ENCODE measurements around the gene GCAT.

GCAT gene

DNA sequence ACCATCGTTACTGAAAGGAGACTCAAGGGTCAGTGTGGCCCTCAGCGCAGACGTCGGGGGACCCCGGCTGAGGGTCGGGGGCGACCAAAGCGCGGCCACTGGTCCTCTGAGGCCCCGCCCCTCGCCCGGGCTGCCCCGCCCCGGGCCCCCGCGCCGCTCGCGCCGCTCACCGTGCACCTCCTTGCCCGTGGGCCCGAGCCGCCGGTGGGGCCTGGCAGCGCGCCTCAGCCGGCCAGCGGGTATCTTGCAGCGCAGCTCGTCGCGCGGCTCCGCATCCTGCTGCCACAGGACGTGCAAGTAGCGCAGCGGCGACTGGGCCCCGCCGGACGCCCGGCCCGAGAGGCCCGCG lies 36.0 kb downstream of the GCAT start:
- DNase-seq (ENCODE audit: low read depth): no peak

DNA sequence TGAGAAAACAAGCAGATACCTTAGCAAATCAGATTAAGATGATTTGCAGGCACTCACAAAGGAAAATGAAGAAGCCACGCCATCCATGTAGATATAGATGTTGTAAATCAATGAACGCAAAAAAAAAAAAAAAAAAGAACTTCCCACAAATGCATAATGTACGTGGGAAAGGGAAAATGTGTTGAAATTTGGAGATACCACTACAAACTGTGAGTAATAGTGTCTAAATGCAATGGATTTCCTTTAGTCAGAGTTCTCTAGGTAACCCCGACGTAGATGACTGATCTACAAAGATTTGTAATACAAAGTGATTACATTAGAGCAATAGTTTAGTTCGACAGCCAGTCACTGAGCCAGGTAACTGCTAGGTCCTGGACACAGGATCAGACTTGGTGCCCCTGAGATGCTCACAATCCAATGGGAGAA lies 37.2 kb downstream of the GCAT start:
- DNase-seq (ENCODE audit: low read depth): no peak

DNA sequence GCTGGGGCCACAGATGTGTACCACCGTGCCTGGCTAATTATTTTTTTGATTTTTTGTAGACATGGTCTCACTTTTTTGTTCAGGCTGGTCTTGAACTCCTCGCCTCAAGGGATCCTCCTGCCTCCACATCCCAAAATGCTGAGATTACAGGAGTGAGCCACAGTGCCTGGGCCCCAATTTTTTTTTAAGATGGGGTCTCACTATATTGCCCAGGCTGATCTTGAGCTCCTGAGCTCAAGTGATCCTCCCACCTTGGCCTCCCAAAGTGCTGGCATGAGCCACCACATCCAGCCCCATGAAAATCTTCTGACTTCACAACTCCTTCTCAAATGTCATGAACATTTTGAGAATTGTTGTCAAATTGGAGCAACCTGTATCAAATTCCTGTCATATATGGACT lies 38.7 kb downstream of the GCAT start:
- DNase-seq (ENCODE audit: low read depth): no peak

DNA sequence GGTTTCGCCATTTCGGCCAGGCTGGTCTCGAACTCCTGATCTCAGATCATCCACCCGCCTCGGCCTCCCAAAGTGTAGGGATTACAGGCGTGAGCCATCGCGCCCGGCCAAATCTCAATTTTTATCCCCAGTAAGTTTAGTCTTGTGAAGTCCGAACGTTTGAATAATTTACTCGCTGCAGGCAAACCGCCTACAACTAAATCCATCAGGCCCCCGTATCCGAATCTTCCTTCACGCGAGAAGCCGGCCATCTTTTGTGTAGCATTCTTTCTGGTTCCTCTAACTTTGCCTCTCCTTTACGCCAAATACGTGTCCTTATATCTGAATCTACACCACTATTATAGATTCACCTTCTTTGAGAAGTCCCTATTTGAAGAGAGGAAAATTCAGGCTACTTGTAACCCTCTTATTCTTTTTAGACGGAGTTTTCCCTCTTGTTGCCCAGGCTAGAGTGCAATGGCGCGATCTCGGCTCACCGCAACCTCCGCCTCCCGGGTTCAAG lies 40.9 kb downstream of the GCAT start:
- DNase-seq (ENCODE audit: low read depth): no peak

DNA sequence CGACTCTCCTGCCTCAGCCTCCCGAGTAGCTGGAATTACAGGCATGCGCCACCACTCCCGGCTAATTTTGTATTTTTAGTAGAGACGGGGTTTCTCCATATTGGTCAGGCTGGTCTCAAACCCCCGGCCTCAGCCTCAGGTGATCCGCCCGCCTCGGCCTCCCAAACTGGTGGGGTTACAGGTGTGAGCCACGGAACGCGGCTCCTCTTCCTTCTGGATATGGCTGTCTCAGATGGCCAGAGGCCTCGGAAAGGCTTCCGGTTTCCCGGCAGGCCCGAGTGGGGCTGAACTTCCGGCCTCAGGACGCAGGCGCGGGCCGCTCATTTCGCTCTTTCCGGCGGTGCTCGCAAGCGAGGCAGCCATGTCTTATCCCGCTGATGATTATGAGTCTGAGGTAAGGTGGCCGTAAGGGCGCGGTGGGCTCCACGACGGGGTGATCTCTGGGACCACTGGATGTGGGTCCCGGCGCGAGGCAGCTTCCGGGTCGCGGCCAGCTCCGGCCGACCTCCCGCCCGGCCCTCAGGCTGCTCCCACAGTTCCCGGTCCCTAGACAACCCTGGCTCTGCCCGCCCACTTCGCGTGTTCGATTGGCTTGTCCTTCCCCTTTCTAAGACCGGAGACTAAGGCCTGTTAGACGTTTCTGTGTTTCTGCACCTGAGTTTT lies 41.5 kb downstream of the GCAT start, which contains the start of gene EIF3L:
TSS of gene EIF3L (plus strand) at position 331 of the 663 bp plus-strand sequence. CDS start at position 362, 31 bp downstream.
- peak; percentile 62 for DNase-seq (ENCODE audit: low read depth)

DNA sequence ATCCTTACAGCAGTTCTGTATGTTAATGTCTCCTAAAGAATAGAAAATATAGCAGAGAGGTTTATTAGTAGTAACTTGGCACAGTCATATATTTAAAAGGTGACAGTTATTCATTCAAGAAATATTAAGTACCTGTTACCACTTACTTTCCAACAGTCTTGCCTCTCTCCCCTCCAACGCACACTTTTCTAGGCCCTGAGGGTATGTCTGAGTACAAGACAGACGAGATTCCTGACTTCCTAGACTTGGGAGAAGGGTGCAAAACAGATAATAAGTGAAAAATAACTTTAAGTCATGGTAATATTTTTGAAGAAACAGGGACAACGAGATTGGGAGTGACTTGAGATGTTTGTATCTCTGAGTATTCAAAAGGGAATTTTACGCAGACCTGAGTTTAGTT lies 43.1 kb downstream of the GCAT start:
- DNase-seq (ENCODE audit: low read depth): no peak

DNA sequence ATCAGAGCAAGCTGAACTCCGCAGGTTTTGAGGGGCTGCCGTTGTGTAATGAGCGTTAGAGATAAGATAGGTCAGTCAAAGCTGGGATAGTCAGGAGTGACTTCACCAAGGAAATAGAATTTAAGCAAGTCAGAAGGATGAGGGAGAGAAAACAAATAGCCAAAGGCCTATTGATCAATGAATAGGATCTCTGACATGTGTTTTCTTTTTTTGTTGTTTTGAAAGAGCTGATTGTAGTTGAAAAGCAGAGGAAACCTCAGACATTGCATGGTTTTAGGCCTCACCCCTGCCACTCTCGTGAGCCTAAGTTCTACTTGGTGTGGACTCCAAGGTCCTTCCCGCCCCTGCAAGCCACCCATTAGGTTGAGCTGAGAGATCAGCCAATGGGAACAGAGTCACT lies 44.7 kb downstream of the GCAT start:
- DNase-seq (ENCODE audit: low read depth): no peak

DNA sequence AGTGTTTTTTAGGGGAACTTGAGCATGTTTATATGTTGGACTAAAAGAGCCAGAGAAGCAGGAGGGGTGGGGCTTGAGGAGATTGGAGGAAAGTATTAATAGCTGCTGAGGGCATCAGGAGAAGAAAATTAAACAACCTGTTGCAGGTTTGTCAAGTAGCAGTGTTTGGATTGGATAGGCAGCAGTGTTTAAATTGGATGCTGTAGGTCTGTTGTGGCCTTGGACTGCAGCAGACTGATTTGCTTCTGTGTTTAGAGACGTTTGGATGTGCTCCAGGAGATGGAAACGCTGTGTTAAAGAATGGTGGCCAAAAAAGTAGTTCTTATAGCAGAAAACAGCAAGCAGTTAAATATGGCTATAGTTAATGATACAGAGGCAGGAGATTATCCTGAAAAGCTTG lies 47.2 kb downstream of the GCAT start:
- DNase-seq (ENCODE audit: low read depth): no peak

DNA sequence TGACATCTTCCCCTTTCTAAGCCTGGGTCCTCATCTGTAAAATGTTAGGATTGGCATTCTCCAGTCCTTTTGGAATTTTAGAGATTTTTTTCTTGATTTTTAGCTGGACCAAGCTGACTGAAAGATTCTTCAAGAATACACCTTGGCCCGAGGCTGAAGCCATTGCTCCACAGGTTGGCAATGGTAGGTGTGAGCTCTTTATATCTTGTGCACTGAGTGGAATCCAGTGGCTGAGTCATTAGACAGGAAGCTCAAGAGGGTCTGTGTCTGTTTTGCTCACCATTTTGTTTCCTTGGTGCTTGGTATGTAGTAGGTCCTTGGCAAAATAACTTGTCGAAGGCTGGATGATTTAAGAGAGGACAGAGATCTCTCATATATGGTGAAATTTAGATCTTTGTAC lies 47.7 kb downstream of the GCAT start:
- no peak for DNase-seq (ENCODE audit: low read depth)

DNA sequence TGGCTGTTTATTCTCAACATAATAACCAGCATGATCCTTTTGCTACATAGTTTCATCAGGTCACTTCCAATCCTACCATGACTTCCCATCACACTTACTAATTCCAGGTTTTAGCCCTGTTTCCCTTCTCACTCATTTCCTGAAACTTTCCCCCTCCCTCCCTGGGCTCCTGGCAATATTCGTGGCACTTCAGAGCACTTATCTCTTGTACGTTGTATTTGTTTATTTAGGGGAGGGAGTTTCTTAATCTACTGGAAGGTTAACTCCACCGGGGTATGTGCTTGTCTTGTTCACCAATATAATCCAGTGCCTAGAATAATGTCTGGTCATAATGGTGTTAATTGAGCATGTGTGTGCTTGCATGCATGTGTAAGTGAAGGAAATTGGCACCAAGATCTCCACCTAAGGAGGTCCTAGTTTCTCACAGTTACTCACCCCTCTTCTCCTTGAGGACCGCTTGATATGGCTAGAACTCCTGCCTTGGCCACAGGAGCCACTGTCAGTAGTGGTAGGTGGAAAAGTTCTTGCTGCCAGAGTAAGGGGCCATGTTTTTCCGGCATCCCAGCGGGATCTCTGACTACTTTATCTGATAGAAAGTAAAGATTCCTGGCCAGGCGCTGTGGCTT lies 53.2 kb downstream of the GCAT start:
- no peak for DNase-seq (ENCODE audit: low read depth)

DNA sequence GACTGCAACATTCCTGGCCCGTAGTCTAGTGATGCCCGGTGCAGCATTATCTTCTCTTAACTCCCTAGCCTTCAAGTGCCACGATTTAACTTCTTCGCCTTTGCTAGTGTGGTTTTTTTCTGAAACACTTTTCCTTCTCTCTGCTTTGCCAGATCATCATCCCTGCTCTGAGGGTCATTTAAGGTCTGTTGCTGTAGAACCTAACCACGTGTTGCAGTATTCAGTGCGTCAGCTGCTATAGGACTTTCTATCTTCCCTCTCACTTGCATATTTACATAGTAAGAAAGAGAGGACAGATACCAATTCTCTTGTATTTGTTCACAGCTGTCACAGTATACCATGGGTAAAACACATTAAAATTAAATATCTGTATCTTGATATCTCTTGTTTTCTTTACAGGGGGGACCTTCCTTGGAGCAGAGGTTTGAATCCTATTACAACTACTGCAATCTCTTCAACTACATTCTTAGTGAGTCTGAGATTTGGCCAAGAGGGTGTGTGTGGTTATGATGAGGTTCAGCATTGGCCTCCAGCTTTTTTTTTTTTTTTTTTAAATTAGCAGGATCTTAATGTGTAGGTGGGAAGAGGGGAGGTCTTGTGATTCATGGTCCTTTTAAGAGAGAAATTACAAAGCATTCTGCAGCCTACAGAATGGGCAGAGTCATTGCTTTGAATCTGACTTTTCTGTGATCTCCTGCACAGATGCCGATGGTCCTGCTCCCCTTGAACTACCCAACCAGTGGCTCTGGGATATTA lies 55.0 kb downstream of the GCAT start:
- DNase-seq (ENCODE audit: low read depth): no peak

DNA sequence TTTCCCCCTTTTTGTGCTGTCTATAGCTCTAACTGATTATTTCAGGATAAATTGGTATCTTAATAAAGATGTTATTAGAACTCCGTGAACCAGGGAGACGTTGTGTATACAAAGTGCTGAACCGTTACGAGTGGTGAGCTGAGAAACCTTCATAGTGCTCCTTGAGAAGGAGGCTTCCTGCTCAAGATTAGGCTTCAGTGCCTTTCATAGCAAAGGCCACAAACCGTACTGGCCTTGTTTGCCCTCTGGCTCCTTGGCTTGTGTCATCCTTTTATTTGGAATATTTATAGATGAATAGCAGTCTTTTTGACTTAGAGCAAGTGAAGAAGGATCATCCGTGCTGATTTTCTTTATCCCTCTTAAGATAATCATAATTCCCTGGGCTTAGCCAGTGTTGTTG lies 57.8 kb downstream of the GCAT start:
- no peak for DNase-seq (ENCODE audit: low read depth)
